Activated T-helper 1 cell treated with anti-CD3 and anti-CD28 coated beads, Interleukin-12 subunit alpha, Interleukin-12 subunit beta, Interleukin-2, Interleukin-4 antibody, amounts not matched to agents 30 ng/mL and 10 ng/mL and 1 ng/mL, durations not matched to agents 14 hours and 24 hours and 36 hours (primary cell): Measurements from ENCODE around the gene NECAB2. TPM values are rescaled to one million over a fixed set of nuclear protein-coding genes. Genes with fewer than 3 reads are reported as not detected.
"Not testable (repeated sequence)": the region's sequence is repeated elsewhere in the genome, so short reads cannot be mapped to it uniquely, and the experiment has no call there.

Experiments
- DNase-seq: peaks from one replicate; pipeline ENCODE4 v3.0.0; 2021; ENCODE audit warnings: low spot score
- H3K27ac Mint-ChIP-seq: one replicate; pipeline ENCODE4 v1.8.0; 2021; ENCODE audit warnings: mild to moderate bottlenecking, mixed read lengths
- H3K27me3 Mint-ChIP-seq: one replicate; pipeline ENCODE4 v1.8.0; 2022; ENCODE audit warnings: mild to moderate bottlenecking, moderate library complexity, mixed read lengths; ENCODE audit not compliant: insufficient read depth
- H3K36me3 Mint-ChIP-seq: one replicate; pipeline ENCODE4 v1.8.0; 2021; ENCODE audit warnings: low read depth, mixed read lengths
- H3K4me1 Mint-ChIP-seq: one replicate; pipeline ENCODE4 v1.8.0; 2021; ENCODE audit warnings: low read depth, mixed read lengths
- H3K4me3 Mint-ChIP-seq: one replicate; pipeline ENCODE4 v1.8.0; 2021; ENCODE audit warnings: mild to moderate bottlenecking, moderate library complexity, mixed read lengths
- H3K9me3 Mint-ChIP-seq: one replicate; pipeline ENCODE4 v1.8.0; 2021; ENCODE audit warnings: mixed read lengths
- intact Hi-C: fragments of 100-400 bp; cut with micrococcal nuclease; formaldehyde crosslinking; loops from one replicate; pipeline ENCODE4 v1.15.1; 2024
- total RNA-seq: library from RNA; stranded (reverse); gene quantifications from 2 replicates; pipeline ENCODE4 v1.2.3, GENCODE V29; 2022

NECAB2 gene
- total RNA-seq, 1 donor from 2014 or later = not detected

DNA sequence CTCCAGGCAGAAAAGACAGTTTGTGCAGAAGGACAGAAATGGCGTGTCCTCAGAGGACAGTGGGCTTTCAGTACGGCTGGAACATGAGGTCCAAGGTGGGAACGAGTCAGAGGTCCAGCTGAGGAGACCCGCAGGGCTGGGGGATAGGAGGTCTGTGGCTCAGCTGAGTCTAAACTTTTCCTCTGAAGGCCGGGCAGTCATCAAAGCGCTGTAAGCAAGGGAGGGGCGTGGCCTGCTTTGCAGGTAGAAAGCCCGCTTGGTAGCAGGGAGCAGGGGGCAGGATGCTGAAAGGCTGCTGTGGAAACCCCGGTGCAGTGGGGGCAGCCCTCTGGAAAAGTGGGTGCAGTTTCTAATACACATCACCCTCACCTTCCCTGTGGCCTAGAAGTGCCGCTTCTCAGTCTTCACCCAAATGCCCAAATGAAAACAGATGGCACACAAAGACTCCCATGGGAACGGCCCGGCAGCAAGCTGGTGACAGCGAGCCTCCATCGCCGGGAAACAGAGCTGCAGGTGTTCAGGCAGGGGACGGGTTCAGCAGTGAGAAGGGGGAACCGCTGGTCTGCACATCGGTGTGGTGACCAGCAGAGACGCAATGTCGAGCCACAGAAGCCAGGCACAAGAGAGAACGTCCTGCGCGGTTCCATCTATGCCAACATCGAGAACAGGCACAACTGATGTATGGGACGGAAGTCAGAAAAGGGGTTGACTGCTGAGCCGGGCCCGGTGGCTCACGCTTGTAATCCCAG is 27.2 kb upstream of the NECAB2 start:
- Mint-ChIP-seq H3K27ac (no peak overlapping the region), H3K9me3 (no peaks in the 10 kb centered on the region), H3K36me3 (peaks cover 2% of the 10 kb centered on the region), H3K4me1 (peaks cover 7% of the 10 kb centered on the region), H3K4me3 (no peak overlapping the region), H3K27me3 (no peaks in the 10 kb centered on the region)
- intact Hi-C loops = no loop called here
- no peak for DNase-seq

DNA sequence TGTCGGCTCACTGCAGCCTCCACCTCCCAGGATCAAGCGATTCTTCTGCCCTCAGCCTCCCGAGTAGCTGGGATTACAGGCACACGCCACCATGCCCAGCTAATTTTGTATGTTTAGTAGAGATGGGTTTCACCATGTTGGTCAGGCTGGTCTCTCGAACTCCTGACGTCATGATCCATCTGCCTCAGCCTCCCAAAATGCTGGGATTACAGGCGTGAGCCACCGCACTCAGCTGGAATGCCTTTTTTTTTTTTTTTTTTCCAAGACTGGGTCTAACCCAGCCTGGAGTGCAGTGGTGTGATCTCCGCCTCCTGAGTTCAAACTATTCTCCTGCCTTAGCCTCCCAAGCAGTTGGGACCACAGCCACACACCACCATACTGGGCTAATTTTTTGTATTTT is 26.5 kb upstream of the NECAB2 start:
- intact Hi-C loops, H3K9me3 Mint-ChIP-seq, H3K27me3 Mint-ChIP-seq, H3K4me3 Mint-ChIP-seq, H3K27ac Mint-ChIP-seq, DNase-seq, H3K4me1 Mint-ChIP-seq, H3K36me3 Mint-ChIP-seq: not testable (repeated sequence)

GRCh38 chr16:83942074-83942473 is 26.0 kb upstream of the NECAB2 start:
- Mint-ChIP-seq H3K27me3 (no peaks in the 10 kb centered on the region), H3K36me3 (peaks cover 2% of the 10 kb centered on the region), H3K4me1 (peaks cover 7% of the 10 kb centered on the region), H3K4me3 (no peak overlapping the region), H3K27ac (no peak overlapping the region), H3K9me3 (no peaks in the 10 kb centered on the region)
- no peak for DNase-seq
- intact Hi-C loops = no loop called here

- H3K4me1 Mint-ChIP-seq = peaks cover 7% of the 10 kb centered on the region
- no peaks in the 10 kb centered on the region for H3K27me3 Mint-ChIP-seq
- intact Hi-C loops = no loop called here
- DNase-seq = no peak
- peaks cover 2% of the 10 kb centered on the region for H3K36me3 Mint-ChIP-seq
- no peaks in the 10 kb centered on the region for H3K9me3 Mint-ChIP-seq
- no peak overlapping the region for H3K27ac Mint-ChIP-seq
- no peak overlapping the region for H3K4me3 Mint-ChIP-seq
Measured at GRCh38 chr16:83942815-83943515, 25.1 kb upstream of the NECAB2 start.

GRCh38 chr16:83943516-83944050 is 24.5 kb upstream of the NECAB2 start:
- H3K27ac Mint-ChIP-seq = no peak overlapping the region
- DNase-seq = no peak
- intact Hi-C loops = no loop called here
- H3K4me1 Mint-ChIP-seq = peaks cover 7% of the 10 kb centered on the region
- no peak overlapping the region for H3K4me3 Mint-ChIP-seq
- H3K27me3 Mint-ChIP-seq = no peaks in the 10 kb centered on the region
- H3K9me3 Mint-ChIP-seq = no peaks in the 10 kb centered on the region
- peaks cover 2% of the 10 kb centered on the region for H3K36me3 Mint-ChIP-seq

DNA sequence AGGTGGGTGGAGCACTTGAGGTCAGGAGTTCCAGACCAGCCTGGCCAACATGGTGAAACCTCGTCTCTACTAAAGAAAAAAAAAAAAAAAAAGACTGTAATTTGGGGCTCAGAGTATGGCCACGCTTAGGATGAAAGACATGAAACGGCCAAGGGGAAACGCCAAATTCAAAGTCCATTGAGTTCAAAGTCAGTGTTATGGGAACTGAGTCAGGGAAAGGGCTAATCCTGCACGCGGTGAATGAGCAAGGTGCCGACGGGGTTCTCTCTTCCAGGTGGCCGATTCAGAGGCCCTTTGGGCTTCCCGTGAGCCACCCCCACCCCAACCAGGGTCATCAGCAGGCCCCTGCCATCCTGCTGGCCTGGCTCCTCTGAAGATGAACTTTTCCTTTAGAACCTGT is 22.5 kb upstream of the NECAB2 start:
- no peaks in the 10 kb centered on the region for H3K9me3 Mint-ChIP-seq

DNA sequence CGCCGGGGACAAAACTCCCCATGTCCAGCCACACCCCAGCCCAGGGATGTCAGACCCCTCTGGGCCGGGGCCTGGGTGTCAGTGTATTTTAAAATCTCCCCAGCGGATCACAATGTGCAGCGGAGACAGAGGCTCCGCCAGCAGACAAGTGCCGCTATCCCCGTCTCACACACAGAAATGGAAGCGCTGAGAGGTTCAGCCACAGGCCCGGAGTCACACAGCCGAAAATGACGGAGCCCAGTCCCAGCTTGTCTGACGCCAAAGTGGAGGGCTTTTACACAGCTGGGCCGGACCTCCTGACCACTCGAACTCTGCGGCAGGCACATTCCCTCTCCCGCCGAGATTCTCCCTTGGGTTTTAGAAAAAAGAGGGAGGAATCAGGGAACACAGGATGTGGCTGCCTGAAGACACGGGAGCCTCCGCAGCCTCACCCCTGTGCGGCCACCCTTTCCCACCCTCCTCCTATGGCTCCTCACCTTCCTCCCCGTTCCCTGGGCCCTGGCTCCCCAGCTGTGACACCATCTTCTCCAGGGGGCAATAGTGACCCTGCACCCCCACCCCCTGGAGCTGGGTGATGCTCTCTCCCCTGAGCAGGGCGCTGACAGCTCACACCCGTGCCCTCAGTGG is 21.8 kb upstream of the NECAB2 start:
- H3K4me1 Mint-ChIP-seq = no peaks in the 10 kb centered on the region
- no peak overlapping the region for H3K27ac Mint-ChIP-seq
- intact Hi-C loops = no loop called here
- no peaks in the 10 kb centered on the region for H3K27me3 Mint-ChIP-seq
- no peaks in the 10 kb centered on the region for H3K36me3 Mint-ChIP-seq
- H3K9me3 Mint-ChIP-seq = no peaks in the 10 kb centered on the region
- no peak overlapping the region for H3K4me3 Mint-ChIP-seq
- DNase-seq = no peak

More for the DNA sequence above, 22.5 kb upstream of the NECAB2 start:
- H3K36me3 Mint-ChIP-seq = no peaks in the 10 kb centered on the region
- no peaks in the 10 kb centered on the region for H3K27me3 Mint-ChIP-seq
- no peaks in the 10 kb centered on the region for H3K4me1 Mint-ChIP-seq
- no peak overlapping the region for H3K4me3 Mint-ChIP-seq
- no peak overlapping the region for H3K27ac Mint-ChIP-seq
- DNase-seq = no peak
- intact Hi-C loops = no loop called here

GRCh38 chr16:83946781-83947566 is 21.1 kb upstream of the NECAB2 start:
- Mint-ChIP-seq H3K27me3 (no peaks in the 10 kb centered on the region), H3K4me3 (no peak overlapping the region), H3K9me3 (no peaks in the 10 kb centered on the region), H3K27ac (no peak overlapping the region), H3K4me1 (no peaks in the 10 kb centered on the region), H3K36me3 (no peaks in the 10 kb centered on the region)
- intact Hi-C loops = no loop called here
- DNase-seq = no peak

DNA sequence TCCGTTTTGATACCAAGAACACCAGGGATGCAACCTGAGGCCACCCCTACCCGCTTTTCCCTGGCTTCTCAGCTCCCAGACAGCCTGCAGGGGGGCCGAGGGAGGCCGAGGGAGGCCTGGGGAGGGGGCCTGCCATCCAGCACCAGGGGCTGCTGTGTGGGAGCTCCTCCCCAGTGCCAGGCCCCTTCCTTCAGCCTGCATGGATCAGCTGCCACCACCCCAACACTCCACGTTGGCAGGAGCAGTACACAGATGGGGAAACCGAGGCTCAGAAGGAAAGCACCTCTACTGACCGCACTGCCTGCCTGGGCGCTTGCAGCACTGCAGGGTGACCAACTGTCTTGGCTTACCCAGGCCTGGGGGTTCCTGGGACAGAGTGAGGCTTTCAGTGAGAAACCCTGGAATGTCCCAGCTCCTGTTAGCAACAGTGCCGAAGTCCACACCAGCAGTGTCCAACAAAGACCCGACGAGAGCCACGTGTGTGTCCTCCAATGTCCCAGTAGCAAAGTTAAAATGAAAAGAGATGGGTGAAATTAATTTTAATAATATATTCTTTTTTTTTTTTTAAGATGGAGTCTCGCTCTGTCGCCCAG is 20.3 kb upstream of the NECAB2 start:
- no peak for DNase-seq
- no peak overlapping the region for H3K27ac Mint-ChIP-seq
- H3K4me1 Mint-ChIP-seq = peaks cover 3% of the 10 kb centered on the region
- no peaks in the 10 kb centered on the region for H3K9me3 Mint-ChIP-seq
- H3K27me3 Mint-ChIP-seq = no peaks in the 10 kb centered on the region
- no peaks in the 10 kb centered on the region for H3K36me3 Mint-ChIP-seq
- H3K4me3 Mint-ChIP-seq = no peak overlapping the region
- intact Hi-C loops = no loop called here

GRCh38 chr16:83948914-83949723 is 18.9 kb upstream of the NECAB2 start:
- peaks cover 4% of the 10 kb centered on the region for H3K27me3 Mint-ChIP-seq
- peaks cover 8% of the 10 kb centered on the region for H3K4me1 Mint-ChIP-seq

DNA sequence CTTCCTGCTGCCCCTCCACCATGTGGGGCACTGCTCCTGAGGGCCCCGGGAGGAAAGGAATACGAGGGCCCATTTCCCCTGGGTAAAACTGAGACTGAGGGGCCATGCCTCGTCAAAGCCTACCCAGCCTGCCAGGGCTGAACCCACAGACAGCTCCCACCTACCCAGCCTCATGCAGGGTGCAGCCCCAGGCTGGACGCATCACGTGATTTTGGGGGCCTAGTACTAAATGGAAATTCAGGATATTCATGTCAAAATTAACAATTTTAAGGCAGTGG is 18.4 kb upstream of the NECAB2 start:
- Mint-ChIP-seq H3K9me3 (no peaks in the 10 kb centered on the region), H3K36me3 (no peaks in the 10 kb centered on the region), H3K27me3 (peaks cover 7% of the 10 kb centered on the region), H3K27ac (no peak overlapping the region), H3K4me3 (no peak overlapping the region), H3K4me1 (peaks cover 12% of the 10 kb centered on the region)
- intact Hi-C loops = no loop called here
- DNase-seq = no peak

More at GRCh38 chr16:83948914-83949723, 18.9 kb upstream of the NECAB2 start:
- no peaks in the 10 kb centered on the region for H3K9me3 Mint-ChIP-seq
- intact Hi-C loops = no loop called here
- DNase-seq = no peak
- H3K27ac Mint-ChIP-seq = no peak overlapping the region
- H3K36me3 Mint-ChIP-seq = no peaks in the 10 kb centered on the region
- H3K4me3 Mint-ChIP-seq = no peak overlapping the region

DNA sequence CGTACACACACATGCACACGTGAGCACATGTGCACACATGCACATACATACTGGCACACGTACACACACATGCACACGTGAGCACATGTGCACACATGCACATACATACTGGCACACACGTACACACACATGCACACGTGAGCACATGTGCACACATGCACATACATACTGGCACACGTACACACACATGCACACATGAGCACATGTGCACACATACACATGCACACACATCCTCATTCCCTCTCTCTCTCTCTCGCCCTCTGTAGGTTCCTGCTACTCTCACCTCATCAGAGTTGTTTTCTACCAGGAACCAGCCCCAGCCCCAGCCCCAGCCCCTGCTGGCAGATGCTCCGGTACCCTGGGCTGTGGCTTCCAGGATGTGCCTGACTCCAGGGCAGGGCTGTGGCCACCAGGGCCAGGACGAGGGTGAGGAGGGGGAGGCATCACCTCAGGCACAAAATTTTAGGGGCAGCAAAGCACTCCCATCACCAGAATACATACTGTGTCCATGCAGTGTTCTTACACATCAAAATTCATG is 17.1 kb upstream of the NECAB2 start:
- intact Hi-C loops, DNase-seq, H3K4me3 Mint-ChIP-seq, H3K36me3 Mint-ChIP-seq, H3K27ac Mint-ChIP-seq, H3K9me3 Mint-ChIP-seq: not testable (repeated sequence)
- H3K27me3 Mint-ChIP-seq = peaks cover 11% of the 10 kb centered on the region
- H3K4me1 Mint-ChIP-seq = peaks cover 12% of the 10 kb centered on the region
